HCT116 (cell line): ENCODE data around the gene SYNJ1. TPM values are rescaled to one million over a fixed set of nuclear protein-coding genes. Genes with fewer than 3 reads are reported as not detected.
"Not testable (repeated sequence)": the region's sequence is repeated elsewhere in the genome, so short reads cannot be mapped to it uniquely, and the experiment has no call there.

Experiments
- ATAC-seq: fragments of 200-7000 bp; cut with Tn5 transposase; 2 replicates; pipeline ENCODE4 v1.9.1; 2020; ENCODE audit warnings: mild to moderate bottlenecking, moderate library complexity
- BruUV-seq: library from RNA; stranded (reverse); fragments of 400-500 nt; replicated peaks from 2 replicates; lab custom pipeline; 2021; lab: Mats Ljungman, UMichigan
- CTCF ChIA-PET: fragments of 300-600 bp; sonication (Branson Sonifier 250); formaldehyde crosslinking; loops from one replicate; lab custom pipeline; 2021; ENCODE audit warnings: antibody characterized with exemption; lab: Charles Lee
- POLR2A ChIA-PET: fragments of 300-600, 350-600 bp; sonication (Branson Sonifier 250); formaldehyde crosslinking; loops from one replicate; lab custom pipeline; 2021; ENCODE audit warnings: antibody characterized with exemption; lab: Charles Lee
- RAD21 ChIA-PET, 2 experiments: fragments of 300-600 bp; sonication (Branson Sonifier 250); formaldehyde crosslinking; loops; one replicate each; lab custom pipeline; 2023; ENCODE audit warnings: low total read pairs in 2 of 2; ENCODE audit not compliant: uncharacterized antibody in 2 of 2, unreplicated experiment in 2 of 2, low non-redundant PET in 1 of 2; lab: Charles Lee
- DNase-seq: peaks from one replicate; pipeline ENCODE4 v3.0.0-alpha.2; 2010; ENCODE audit warnings: low read depth, low spot score
- H2AFZ ChIP-seq: fragments of 200-600 bp; shearing (Covaris generic), sonication (generic); 2 replicates; pipeline ENCODE4 v1.6.1; 2017; ENCODE audit warnings: low read depth, mixed run types, mixed read lengths, antibody characterized with exemption, low read length; ENCODE audit not compliant: poor library complexity, severe bottlenecking
- H3K27ac ChIP-seq: 2 replicates; pipeline ENCODE4 v1.5.1; 2012; ENCODE audit warnings: low read depth, low read length
- H3K27me3 ChIP-seq: fragments of 200-600 bp; sonication (generic); 2 replicates; pipeline ENCODE4 v1.6.1; 2016; ENCODE audit warnings: mixed run types, low read length, mixed read lengths; ENCODE audit not compliant: insufficient read depth
- H3K36me3 ChIP-seq, 2 experiments: fragments of 200-500 bp in 1 of 2; fragments of 200-600 bp in 1 of 2; sonication (Bioruptor generic) in 1 of 2; sonication (generic) in 1 of 2; 2 replicates each; pipeline versions ENCODE4 v1.5.1 to v1.6.1; 2014 to 2016; ENCODE audit warnings: low read length in 2 of 2, inconsistent platforms in 1 of 2, mixed read lengths in 1 of 2, mixed run types in 1 of 2; ENCODE audit not compliant: insufficient read depth in 2 of 2, control insufficient read depth in 1 of 2
- H3K4me1 ChIP-seq, 2 experiments: fragments of 200-600 bp in 1 of 2; sonication (generic) in 1 of 2; 2 replicates each; pipeline versions ENCODE4 v1.5.1 to v1.6.1; 2012 to 2017; ENCODE audit warnings: low read length in 2 of 2, inconsistent platforms in 1 of 2, mild to moderate bottlenecking in 1 of 2, mixed read lengths in 1 of 2, mixed run types in 1 of 2, moderate library complexity in 1 of 2; ENCODE audit not compliant: insufficient read depth in 2 of 2, control insufficient read depth in 1 of 2
- H3K4me2 ChIP-seq: fragments of 200-600 bp; sonication (generic); 2 replicates; pipeline ENCODE4 v1.6.1; 2017; ENCODE audit warnings: mixed run types, low read length, mixed read lengths
- H3K4me3 ChIP-seq, 2 experiments: fragments of 200-600 bp in 1 of 2; sonication (generic) in 1 of 2; replicated peaks in 1 of 2; 2 replicates each; pipeline ENCODE4 v1.5.1; 2011 to 2016; ENCODE audit warnings: low read length in 2 of 2, control low read depth in 1 of 2, low read depth in 1 of 2, mild to moderate bottlenecking in 1 of 2, mixed read lengths in 1 of 2, mixed run types in 1 of 2
- H3K79me2 ChIP-seq: fragments of 200-600 bp; sonication (generic); 2 replicates; pipeline ENCODE4 v1.6.1; 2017; ENCODE audit warnings: mild to moderate bottlenecking, mixed run types, low read length, moderate library complexity, mixed read lengths; ENCODE audit not compliant: insufficient read depth
- H3K9ac ChIP-seq: fragments of 200-600 bp; sonication (generic); 2 replicates; pipeline ENCODE4 v1.6.1; 2016; ENCODE audit warnings: low read length, mixed read lengths
- H3K9me2 ChIP-seq: fragments of 200-600 bp; sonication (generic), shearing (Covaris generic); 2 replicates; pipeline ENCODE4 v1.6.1; 2017; ENCODE audit warnings: mixed run types, mild to moderate bottlenecking, moderate library complexity; ENCODE audit not compliant: insufficient read depth
- H3K9me3 ChIP-seq, 2 experiments: fragments of 200-500 bp in 1 of 2; fragments of 200-600 bp in 1 of 2; sonication (Bioruptor generic) in 1 of 2; sonication (generic) in 1 of 2; 2 replicates each; pipeline ENCODE4 v1.6.1; 2014 to 2017; ENCODE audit warnings: low read length in 2 of 2, mixed read lengths in 2 of 2, inconsistent platforms in 1 of 2, low read depth in 1 of 2, mild to moderate bottlenecking in 1 of 2, mixed run types in 1 of 2, moderate library complexity in 1 of 2; ENCODE audit not compliant: control insufficient read depth in 1 of 2, insufficient read depth in 1 of 2
- H4K20me1 ChIP-seq: fragments of 200-600 bp; sonication (generic), shearing (Covaris generic); 2 replicates; pipeline ENCODE4 v1.6.1; 2017; ENCODE audit warnings: mixed run types, mild to moderate bottlenecking, moderate library complexity; ENCODE audit not compliant: insufficient read depth
- CBX3 ChIP-seq: IDR thresholded peaks from 2 replicates; pipeline ENCODE4 v1.6.1; 2012; ENCODE audit warnings: low read depth
- CEBPB ChIP-seq: IDR thresholded peaks from 2 replicates; pipeline ENCODE4 v1.6.1; 2012; ENCODE audit warnings: low read depth
- FOSL1 ChIP-seq: IDR thresholded peaks from 2 replicates; pipeline ENCODE4 v1.6.1; 2012; ENCODE audit warnings: low read depth
- POLR2A ChIP-seq: IDR thresholded peaks from 2 replicates; pipeline ENCODE4 v1.7.0; 2011; ENCODE audit warnings: borderline replicate concordance; ENCODE audit not compliant: insufficient read depth, insufficient read length; ENCODE audit errors: extremely low read depth
- POLR2AphosphoS5 ChIP-seq: IDR thresholded peaks from 2 replicates; pipeline ENCODE4 v1.6.1; 2011; ENCODE audit warnings: mild to moderate bottlenecking, low read depth, low read length, moderate library complexity
- SIN3A ChIP-seq: IDR thresholded peaks from 2 replicates; pipeline ENCODE4 v1.6.1; 2012; ENCODE audit warnings: low read depth
- SRF ChIP-seq: IDR thresholded peaks from 2 replicates; pipeline ENCODE4 v1.6.1; 2012; ENCODE audit warnings: low read depth
- TCF7L2 ChIP-seq: IDR thresholded peaks from 2 replicates; pipeline ENCODE4 v1.7.0; 2011; ENCODE audit warnings: borderline replicate concordance, inconsistent platforms; ENCODE audit not compliant: insufficient read depth, insufficient read length; ENCODE audit errors: extremely low read depth
- ZFX ChIP-seq: fragments of 450-650 bp; IDR thresholded peaks from 2 replicates; pipeline ENCODE4 v1.6.1; 2017
- intact Hi-C: fragments of 100-400 bp; cut with micrococcal nuclease; formaldehyde crosslinking; loops from 2 replicates; pipeline ENCODE4 v1.10.0; 2022
- total RNA-seq: library from RNA; stranded (reverse); gene quantifications from one replicate; pipeline ENCODE4 v1.2.1, GENCODE V29; 2021; ENCODE audit not compliant: unreplicated experiment
- TF ChIP-seq, protein P1 (sequence below), 3 experiments: fragments of 200-600 bp in 1 of 3; sonication (generic) in 1 of 3; IDR thresholded peaks in 2 of 3; conservative IDR thresholded peaks in 1 of 3; 2 replicates each; pipeline ENCODE4 v1.5.1; 2012 to 2017; ENCODE audit warnings: low read depth in 2 of 3, low read length in 2 of 3, antibody characterized with exemption in 1 of 3, borderline replicate concordance in 1 of 3, control low read depth in 1 of 3, mild to moderate bottlenecking in 1 of 3, mixed read lengths in 1 of 3, mixed run types in 1 of 3, moderate library complexity in 1 of 3; ENCODE audit not compliant: insufficient read depth in 1 of 3

Gene SYNJ1
- total RNA-seq, 1 experiment from 2014 or later = 7.2 TPM

DNA sequence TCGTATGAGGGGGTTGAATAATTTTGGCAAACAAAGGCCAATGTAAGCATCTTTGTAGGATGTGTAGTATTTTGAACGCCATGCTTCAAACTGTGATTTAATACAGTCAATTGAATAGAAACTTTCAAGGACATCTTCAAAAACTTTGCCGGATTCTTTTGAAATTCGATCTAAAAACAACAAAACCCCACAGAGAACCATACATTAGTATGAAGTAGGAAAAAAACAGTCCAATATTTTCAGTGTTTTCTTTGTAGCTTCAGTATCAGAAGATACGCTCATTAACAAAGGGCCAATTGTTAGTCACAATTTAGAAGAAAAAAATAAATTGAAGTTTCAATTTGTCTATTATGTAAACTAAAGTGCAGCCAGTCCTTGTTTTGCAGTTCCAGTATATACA is 20.7 kb upstream of the SYNJ1 start:
- Histone ChIP-seq H2AFZ (no peak overlapping the region), H3K27ac (no peak overlapping the region), H3K9me2 (no peaks in the 10 kb centered on the region), H3K36me3 (peaks cover 70 to 76% of the 10 kb centered on the region in 2 experiments), H3K9ac (no peak overlapping the region), H3K4me2 (no peak overlapping the region), H4K20me1 (no peaks in the 10 kb centered on the region), H3K9me3 (no peaks in the 10 kb centered on the region), H3K79me2 (peaks cover 67% of the 10 kb centered on the region), H3K27me3 (no peaks in the 10 kb centered on the region), H3K4me1 (no peaks in the 10 kb centered on the region), H3K4me3 (no peak overlapping the region)
- intact Hi-C loops = loop anchor here (2.0 kb wide), 1 partner anchor 66 kb away; no protein-coding TSS in a partner anchor
- ATAC-seq (no peak), DNase-seq (no peak)
- BruUV-seq = no TSS peak
- TF ChIP-seq SRF (no peak), FOSL1 (no peak), SIN3A (no peak)
- TF ChIP-seq, protein P1, sequence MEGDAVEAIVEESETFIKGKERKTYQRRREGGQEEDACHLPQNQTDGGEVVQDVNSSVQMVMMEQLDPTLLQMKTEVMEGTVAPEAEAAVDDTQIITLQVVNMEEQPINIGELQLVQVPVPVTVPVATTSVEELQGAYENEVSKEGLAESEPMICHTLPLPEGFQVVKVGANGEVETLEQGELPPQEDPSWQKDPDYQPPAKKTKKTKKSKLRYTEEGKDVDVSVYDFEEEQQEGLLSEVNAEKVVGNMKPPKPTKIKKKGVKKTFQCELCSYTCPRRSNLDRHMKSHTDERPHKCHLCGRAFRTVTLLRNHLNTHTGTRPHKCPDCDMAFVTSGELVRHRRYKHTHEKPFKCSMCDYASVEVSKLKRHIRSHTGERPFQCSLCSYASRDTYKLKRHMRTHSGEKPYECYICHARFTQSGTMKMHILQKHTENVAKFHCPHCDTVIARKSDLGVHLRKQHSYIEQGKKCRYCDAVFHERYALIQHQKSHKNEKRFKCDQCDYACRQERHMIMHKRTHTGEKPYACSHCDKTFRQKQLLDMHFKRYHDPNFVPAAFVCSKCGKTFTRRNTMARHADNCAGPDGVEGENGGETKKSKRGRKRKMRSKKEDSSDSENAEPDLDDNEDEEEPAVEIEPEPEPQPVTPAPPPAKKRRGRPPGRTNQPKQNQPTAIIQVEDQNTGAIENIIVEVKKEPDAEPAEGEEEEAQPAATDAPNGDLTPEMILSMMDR (IDR thresholded peaks at IDR 0.05 in 2 of 3, conservative IDR thresholded peaks at IDR 0.05 in 1 of 3; ENCODE audit: borderline replicate concordance in 1 of 3, insufficient read depth in 1 of 3, low read depth in 2 of 3, low read length in 2 of 3) = no peak
- ChIA-PET RAD21 (no interaction called here), CTCF (no interaction called here), POLR2A (no interaction called here)

DNA sequence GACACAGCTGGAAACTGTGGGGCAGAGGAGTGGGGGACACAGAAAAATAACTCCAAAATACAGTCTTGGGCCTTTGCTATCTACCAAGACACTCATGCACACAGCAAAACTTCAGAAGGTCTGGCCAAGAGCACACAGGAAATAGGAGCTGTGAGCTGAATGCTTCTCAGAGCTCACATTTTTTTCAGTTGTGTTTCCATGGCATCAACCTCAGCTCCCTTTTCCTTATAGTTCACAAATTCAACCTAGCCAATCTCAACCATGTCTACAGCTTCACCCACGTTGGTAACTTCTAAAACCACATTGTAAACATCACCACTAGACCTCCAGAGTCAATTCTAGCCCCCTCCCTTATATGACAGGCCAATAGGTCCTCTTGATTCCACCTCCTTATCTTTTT is 19.6 kb upstream of the SYNJ1 start:
- H3K9ac ChIP-seq = no peak overlapping the region
- no peak overlapping the region for H3K4me3 ChIP-seq
- POLR2A ChIA-PET = no interaction called here
- H3K4me1 ChIP-seq = no peaks in the 10 kb centered on the region
- H3K79me2 ChIP-seq = peaks cover 61% of the 10 kb centered on the region
- TF ChIP-seq TCF7L2 = no peak
- no peak for TF ChIP-seq ZFX
- no peak for TF ChIP-seq CEBPB
- TF ChIP-seq POLR2A = no peak
- TF ChIP-seq FOSL1 = no peak
- TF ChIP-seq POLR2AphosphoS5 = no peak
- no peak for TF ChIP-seq CBX3
- ATAC-seq (no peak), DNase-seq (no peak)
- H3K27ac ChIP-seq = no peak overlapping the region
- H4K20me1 ChIP-seq = no peaks in the 10 kb centered on the region
- H3K4me2 ChIP-seq = no peak overlapping the region
- intact Hi-C loops = no loop called here
- CTCF ChIA-PET = no interaction called here
- no TSS peak for BruUV-seq
- peaks cover 79 to 85% of the 10 kb centered on the region in 2 experiments for H3K36me3 ChIP-seq
- no peaks in the 10 kb centered on the region for H3K27me3 ChIP-seq
- no peak overlapping the region for H2AFZ ChIP-seq
- RAD21 ChIA-PET = interaction anchor here in 1 of 2 experiments (0.7 kb wide), 1 partner anchor 86 kb away, joined by 4 read pairs; no protein-coding TSS in a partner anchor
- H3K9me2 ChIP-seq = no peaks in the 10 kb centered on the region
- H3K9me3 ChIP-seq = no peaks in the 10 kb centered on the region

DNA sequence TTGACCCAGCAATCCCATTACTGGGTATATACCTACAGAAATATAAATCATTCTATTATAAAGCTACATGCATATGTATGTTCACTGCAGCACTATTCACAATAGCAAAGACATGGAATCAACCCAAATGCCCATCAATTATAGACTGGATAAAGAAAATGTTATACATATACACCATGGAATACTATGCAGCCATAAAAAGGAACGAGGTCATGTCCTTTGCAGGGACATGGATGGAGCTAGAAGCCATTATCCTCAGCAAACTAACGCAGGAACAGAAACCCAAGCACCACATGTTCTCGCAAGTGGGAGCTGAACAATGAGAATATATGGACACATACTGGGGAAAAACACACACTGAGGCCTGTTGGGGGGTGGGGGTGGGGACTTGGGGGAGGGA is 18.9 kb upstream of the SYNJ1 start:
- H3K27me3 ChIP-seq, BruUV-seq, H2AFZ ChIP-seq, intact Hi-C loops, POLR2A ChIA-PET, H3K9me3 ChIP-seq, DNase-seq, H3K27ac ChIP-seq, CTCF ChIA-PET, H3K9ac ChIP-seq, H4K20me1 ChIP-seq, H3K9me2 ChIP-seq, H3K4me3 ChIP-seq, RAD21 ChIA-PET, H3K4me2 ChIP-seq, H3K4me1 ChIP-seq, ATAC-seq: not testable (repeated sequence)
- H3K79me2 ChIP-seq = peaks cover 59% of the 10 kb centered on the region
- peaks cover 80 to 85% of the 10 kb centered on the region in 2 experiments for H3K36me3 ChIP-seq
